Peyer's patch (tissue), 4 donors: ENCODE measurements around the gene DNM3.

Experiments
- POLR2A ChIP-seq, 2 donors: fragments of 450-650 bp; IDR thresholded peaks; one replicate each; pipeline ENCODE4 v1.5.1; 2017; ENCODE audit warnings: antibody characterized with exemption in 2 of 2, mild to moderate bottlenecking in 2 of 2, moderate library complexity in 2 of 2
- TF ChIP-seq, protein P1 (sequence below), 6 experiments: fragments of 450-650 bp in 4 of 6; fragments of 200-600 bp in 2 of 6; sonication (generic) in 1 of 6; IDR thresholded peaks; one replicate each; pipeline ENCODE4 v1.5.1; 2017 to 2019; ENCODE audit warnings: antibody characterized with exemption in 6 of 6, mild to moderate bottlenecking in 3 of 6, moderate library complexity in 1 of 6

DNA sequence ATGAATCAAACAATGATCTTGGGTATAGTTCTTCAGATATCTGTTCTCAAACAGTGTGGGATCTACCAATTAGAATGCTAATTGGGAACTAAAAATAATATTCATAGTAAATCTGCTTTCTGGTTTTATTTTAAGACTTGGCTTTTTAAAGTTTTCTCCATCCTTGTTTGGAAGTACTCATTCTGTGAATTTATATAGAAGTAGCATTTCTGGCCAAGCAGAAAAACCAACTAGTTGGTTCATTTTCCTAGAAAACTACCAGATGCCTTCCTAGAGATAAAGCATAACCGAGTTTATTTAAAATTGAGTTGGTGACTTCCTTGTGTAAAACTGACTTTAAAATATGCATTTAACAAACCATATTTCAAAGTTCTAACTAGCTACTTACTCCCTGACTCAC is 48.8 kb downstream of the DNM3 start:
- TF ChIP-seq, protein P1, sequence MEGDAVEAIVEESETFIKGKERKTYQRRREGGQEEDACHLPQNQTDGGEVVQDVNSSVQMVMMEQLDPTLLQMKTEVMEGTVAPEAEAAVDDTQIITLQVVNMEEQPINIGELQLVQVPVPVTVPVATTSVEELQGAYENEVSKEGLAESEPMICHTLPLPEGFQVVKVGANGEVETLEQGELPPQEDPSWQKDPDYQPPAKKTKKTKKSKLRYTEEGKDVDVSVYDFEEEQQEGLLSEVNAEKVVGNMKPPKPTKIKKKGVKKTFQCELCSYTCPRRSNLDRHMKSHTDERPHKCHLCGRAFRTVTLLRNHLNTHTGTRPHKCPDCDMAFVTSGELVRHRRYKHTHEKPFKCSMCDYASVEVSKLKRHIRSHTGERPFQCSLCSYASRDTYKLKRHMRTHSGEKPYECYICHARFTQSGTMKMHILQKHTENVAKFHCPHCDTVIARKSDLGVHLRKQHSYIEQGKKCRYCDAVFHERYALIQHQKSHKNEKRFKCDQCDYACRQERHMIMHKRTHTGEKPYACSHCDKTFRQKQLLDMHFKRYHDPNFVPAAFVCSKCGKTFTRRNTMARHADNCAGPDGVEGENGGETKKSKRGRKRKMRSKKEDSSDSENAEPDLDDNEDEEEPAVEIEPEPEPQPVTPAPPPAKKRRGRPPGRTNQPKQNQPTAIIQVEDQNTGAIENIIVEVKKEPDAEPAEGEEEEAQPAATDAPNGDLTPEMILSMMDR (IDR thresholded peaks at IDR 0.05), result no peak
- TF ChIP-seq POLR2A (IDR thresholded peaks at IDR 0.05), result no peak
